Measurements from ENCODE around the gene RNF25. TPM values are rescaled to one million over a fixed set of nuclear protein-coding genes. Genes with fewer than 3 reads are reported as not detected.

The RNF25 gene
- total RNA-seq, 1 experiment from 2014 or later, result 32.1 TPM

DNA sequence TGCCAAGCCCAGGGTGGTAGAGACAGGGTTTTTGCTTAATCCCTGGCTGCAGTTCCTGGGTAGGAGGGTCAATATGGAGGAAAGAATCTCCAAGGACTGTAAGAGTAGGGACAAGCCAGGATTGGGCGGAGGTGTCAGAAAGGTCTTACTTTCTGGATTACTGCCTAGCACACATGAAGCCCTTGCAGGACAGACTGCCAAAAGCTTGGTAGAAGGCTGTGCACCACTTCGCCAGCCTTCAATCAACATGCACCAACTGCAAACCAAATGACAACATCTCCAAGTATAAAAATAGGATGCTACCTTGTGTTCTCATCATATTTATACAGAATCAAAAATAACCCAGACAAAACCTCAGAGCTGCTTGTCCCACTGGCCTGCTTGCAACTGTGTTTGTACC is 16.1 kb downstream of the RNF25 start:
- H3K27me3 ChIP-seq (replicated peaks; ENCODE audit: control insufficient read depth, insufficient read depth, low read length), result no peaks in the 10 kb centered on the region
- Mint-ChIP-seq H3K27ac (ENCODE audit: unreplicated experiment) (no peak overlapping the region), H3K9me3 (ENCODE audit: unreplicated experiment) (no peaks in the 10 kb centered on the region), H3K4me3 (ENCODE audit: unreplicated experiment) (no peak overlapping the region), H3K36me3 (ENCODE audit: insufficient read depth, unreplicated experiment) (peaks cover 69% of the 10 kb centered on the region), H3K27me3 (ENCODE audit: insufficient read depth, unreplicated experiment) (no peaks in the 10 kb centered on the region), H3K4me1 (ENCODE audit: low read depth, unreplicated experiment) (peaks cover 9% of the 10 kb centered on the region)
- TF ChIP-seq, protein P1, sequence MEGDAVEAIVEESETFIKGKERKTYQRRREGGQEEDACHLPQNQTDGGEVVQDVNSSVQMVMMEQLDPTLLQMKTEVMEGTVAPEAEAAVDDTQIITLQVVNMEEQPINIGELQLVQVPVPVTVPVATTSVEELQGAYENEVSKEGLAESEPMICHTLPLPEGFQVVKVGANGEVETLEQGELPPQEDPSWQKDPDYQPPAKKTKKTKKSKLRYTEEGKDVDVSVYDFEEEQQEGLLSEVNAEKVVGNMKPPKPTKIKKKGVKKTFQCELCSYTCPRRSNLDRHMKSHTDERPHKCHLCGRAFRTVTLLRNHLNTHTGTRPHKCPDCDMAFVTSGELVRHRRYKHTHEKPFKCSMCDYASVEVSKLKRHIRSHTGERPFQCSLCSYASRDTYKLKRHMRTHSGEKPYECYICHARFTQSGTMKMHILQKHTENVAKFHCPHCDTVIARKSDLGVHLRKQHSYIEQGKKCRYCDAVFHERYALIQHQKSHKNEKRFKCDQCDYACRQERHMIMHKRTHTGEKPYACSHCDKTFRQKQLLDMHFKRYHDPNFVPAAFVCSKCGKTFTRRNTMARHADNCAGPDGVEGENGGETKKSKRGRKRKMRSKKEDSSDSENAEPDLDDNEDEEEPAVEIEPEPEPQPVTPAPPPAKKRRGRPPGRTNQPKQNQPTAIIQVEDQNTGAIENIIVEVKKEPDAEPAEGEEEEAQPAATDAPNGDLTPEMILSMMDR (IDR thresholded peaks at IDR 0.05; ENCODE audit: insufficient read depth in 1 of 2, low read depth in 1 of 2, low read length in 1 of 2, severe bottlenecking in 1 of 2, unreplicated experiment in 1 of 2), result no peak
- ChIA-PET POLR2A (no interaction called here), CTCF (no interaction called here)
- intact Hi-C loops (cut with micrococcal nuclease; ENCODE audit: unreplicated experiment), result no loop called here
- BruUV-seq (replicated peaks), result no TSS peak
- no peak overlapping the region for H3K4me3 ChIP-seq (ENCODE audit: low read depth, low read length)
- H3K4me1 ChIP-seq, result peaks cover 6% of the 10 kb centered on the region; the same call in 1 of the 2 replicates
- H3K36me3 ChIP-seq (ENCODE audit: control insufficient read depth, insufficient read depth, low read length), result no peaks in the 10 kb centered on the region; the same call in none of the 2 replicates
- no peak for DNase-seq
- no peaks in the 10 kb centered on the region for H3K9me3 ChIP-seq

DNA sequence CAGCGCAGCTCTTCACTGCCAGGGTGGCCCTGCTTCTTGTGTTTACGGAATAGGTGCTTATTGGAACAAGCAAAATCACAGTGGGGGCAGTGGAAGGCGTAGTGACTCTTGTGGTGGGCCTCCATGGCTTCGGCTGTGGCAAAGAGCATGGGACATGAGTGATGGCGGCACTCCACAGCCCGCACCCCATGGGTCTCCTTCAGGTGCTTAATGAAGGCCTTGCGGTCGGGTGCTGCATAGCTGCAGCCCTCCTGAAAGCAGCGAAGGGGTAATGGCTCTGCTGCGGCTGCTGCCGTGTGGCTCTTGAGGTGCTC is 23.1 kb downstream of the RNF25 start:
- Mint-ChIP-seq H3K27ac (ENCODE audit: unreplicated experiment) (no peak overlapping the region), H3K9me3 (ENCODE audit: unreplicated experiment) (no peaks in the 10 kb centered on the region), H3K36me3 (ENCODE audit: insufficient read depth, unreplicated experiment) (peaks cover 70% of the 10 kb centered on the region), H3K27me3 (ENCODE audit: insufficient read depth, unreplicated experiment) (no peaks in the 10 kb centered on the region), H3K4me3 (ENCODE audit: unreplicated experiment) (no peak overlapping the region), H3K4me1 (ENCODE audit: low read depth, unreplicated experiment) (no peaks in the 10 kb centered on the region)
- TF ChIP-seq, protein P1 (IDR thresholded peaks at IDR 0.05; ENCODE audit: insufficient read depth in 1 of 2, low read depth in 1 of 2, low read length in 1 of 2, severe bottlenecking in 1 of 2, unreplicated experiment in 1 of 2), result no peak
- CTCF ChIA-PET, result no interaction called here
- POLR2A ChIA-PET, result no interaction called here
- no peaks in the 10 kb centered on the region for H3K4me1 ChIP-seq
- H3K27me3 ChIP-seq (replicated peaks; ENCODE audit: control insufficient read depth, insufficient read depth, low read length), result no peaks in the 10 kb centered on the region
- no peak overlapping the region for H3K4me3 ChIP-seq (ENCODE audit: low read depth, low read length)
- H3K9me3 ChIP-seq, result no peaks in the 10 kb centered on the region
- intact Hi-C loops (cut with micrococcal nuclease; ENCODE audit: unreplicated experiment), result loop anchor here (1.0 to 10.0 kb wide), 2 partner anchors 242 to 374 kb away; partner anchors contain the start of genes AAMP and PNKD
- no TSS peak for BruUV-seq (replicated peaks)
- H3K36me3 ChIP-seq (ENCODE audit: control insufficient read depth, insufficient read depth, low read length), result peaks cover 6% of the 10 kb centered on the region
- DNase-seq, result no peak

DNA sequence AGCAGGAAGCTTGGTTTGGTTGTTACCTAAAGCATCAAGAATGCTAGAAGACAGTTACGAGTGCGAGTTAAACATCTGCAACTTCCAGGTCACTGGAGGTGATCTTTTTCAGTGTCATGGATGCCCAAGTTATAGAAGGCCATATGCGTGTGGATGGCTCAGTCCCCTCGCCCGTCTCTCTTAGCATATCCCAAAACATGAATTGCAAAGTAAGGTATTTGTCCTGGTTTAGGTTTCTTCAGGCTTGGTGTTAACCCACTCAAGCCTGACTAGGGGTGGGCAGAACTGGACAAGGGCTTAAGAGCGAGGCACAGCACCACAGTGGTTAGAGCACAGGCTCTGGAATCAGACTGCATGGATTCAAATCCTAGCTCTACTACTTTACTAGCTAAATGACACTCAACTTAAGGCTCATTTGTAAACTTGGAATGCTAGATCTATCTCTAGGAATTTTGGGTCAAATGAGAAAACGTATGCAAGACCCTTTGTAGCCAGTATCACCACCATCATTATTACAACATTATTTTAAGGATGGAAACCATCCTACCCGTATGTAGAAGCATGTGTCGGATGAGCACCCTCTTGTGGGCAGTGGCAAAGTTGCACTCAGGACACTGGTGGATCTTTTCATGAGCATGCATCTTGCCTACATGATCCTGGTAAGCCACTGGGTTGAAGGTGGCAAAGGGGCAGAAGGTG is 23.6 kb downstream of the RNF25 start:
- H3K9me3 Mint-ChIP-seq (ENCODE audit: unreplicated experiment), result no peaks in the 10 kb centered on the region
- H3K36me3 Mint-ChIP-seq (ENCODE audit: insufficient read depth, unreplicated experiment), result peaks cover 65% of the 10 kb centered on the region
- intact Hi-C loops (cut with micrococcal nuclease; ENCODE audit: unreplicated experiment), result loop anchor here (1.0 to 10.0 kb wide), 2 partner anchors 242 to 373 kb away; partner anchors contain the start of genes AAMP and PNKD
- DNase-seq, result peak; percentile 60 to 62
- TF ChIP-seq, protein P1 (IDR thresholded peaks at IDR 0.05; ENCODE audit: insufficient read depth in 1 of 2, low read depth in 1 of 2, low read length in 1 of 2, severe bottlenecking in 1 of 2, unreplicated experiment in 1 of 2), result peak; percentile 80 to 91
- no peaks in the 10 kb centered on the region for H3K27me3 Mint-ChIP-seq (ENCODE audit: insufficient read depth, unreplicated experiment)
- no peak overlapping the region for H3K27ac Mint-ChIP-seq (ENCODE audit: unreplicated experiment)
- no TSS peak for BruUV-seq (replicated peaks)
- H3K27me3 ChIP-seq (replicated peaks; ENCODE audit: control insufficient read depth, insufficient read depth, low read length), result no peaks in the 10 kb centered on the region
- CTCF ChIA-PET, result interaction anchor here (1.0 kb wide), 1 partner anchor 11 kb away, joined by 7 read pairs; the partner anchor contains the start of genes BCS1L and ZNF142
- no peaks in the 10 kb centered on the region for H3K4me1 ChIP-seq
- H3K9me3 ChIP-seq, result no peaks in the 10 kb centered on the region
- no peaks in the 10 kb centered on the region for H3K4me1 Mint-ChIP-seq (ENCODE audit: low read depth, unreplicated experiment)
- POLR2A ChIA-PET, result no interaction called here
- H3K4me3 ChIP-seq (ENCODE audit: low read depth, low read length), result no peak overlapping the region
- H3K4me3 Mint-ChIP-seq (ENCODE audit: unreplicated experiment), result no peak overlapping the region
- H3K36me3 ChIP-seq (ENCODE audit: control insufficient read depth, insufficient read depth, low read length), result peaks cover 6% of the 10 kb centered on the region

Data from Caco-2 (cell line).